Spleen (tissue), 11 donors: ENCODE measurements around the gene SEPTIN12. TPM values are rescaled to one million over a fixed set of nuclear protein-coding genes. Genes with fewer than 3 reads are reported as not detected.

Experiments used
- DNase-seq: peaks from one replicate; pipeline ENCODE4 v3.0.0-alpha.2; 2020
- H3K27ac ChIP-seq, 8 donors: fragments of 200-600 bp; sonication (generic) in 7 of 8; 1 replicate in 4 of 8; 2 replicates in 4 of 8; pipeline versions ENCODE4 v1.5.0 to v1.8.0; 2016 to 2021; ENCODE audit warnings: inconsistent platforms in 4 of 8, mild to moderate bottlenecking in 4 of 8, moderate library complexity in 1 of 8
- H3K27me3 ChIP-seq, 7 donors: fragments of 200-600 bp; sonication (generic) in 6 of 7; replicated peaks in 1 of 7; 1 replicate in 4 of 7; 2 replicates in 3 of 7; pipeline versions ENCODE4 v1.5.0 to v1.8.0; 2016 to 2021; ENCODE audit warnings: inconsistent platforms in 3 of 7, mild to moderate bottlenecking in 1 of 7
- H3K36me3 ChIP-seq, 6 donors: fragments of 200-600 bp; sonication (generic) in 5 of 6; 1 replicate in 4 of 6; 2 replicates in 2 of 6; pipeline versions ENCODE4 v1.5.0 to v1.8.0; 2016 to 2021; ENCODE audit warnings: inconsistent platforms in 2 of 6
- H3K4me1 ChIP-seq, 6 donors: fragments of 200-600 bp; sonication (generic) in 5 of 6; 1 replicate in 3 of 6; 2 replicates in 3 of 6; pipeline versions ENCODE4 v1.5.0 to v1.8.0; 2016 to 2021; ENCODE audit warnings: inconsistent platforms in 3 of 6
- H3K4me3 ChIP-seq, 8 donors: fragments of 200-600 bp; sonication (generic) in 7 of 8; 1 replicate in 4 of 8; 2 replicates in 4 of 8; pipeline versions ENCODE4 v1.5.0 to v1.8.0; 2016 to 2021; ENCODE audit warnings: inconsistent platforms in 4 of 8, mild to moderate bottlenecking in 4 of 8, moderate library complexity in 2 of 8
- H3K9me3 ChIP-seq, 8 donors: fragments of 200-600 bp; sonication (generic) in 7 of 8; 1 replicate in 4 of 8; 2 replicates in 4 of 8; pipeline versions ENCODE4 v1.5.0 to v1.8.0; 2016 to 2021; ENCODE audit warnings: inconsistent platforms in 4 of 8
- POLR2A ChIP-seq, 3 donors: fragments of 450-650 bp; IDR thresholded peaks; one replicate each; pipeline ENCODE4 v1.5.1; 2017; ENCODE audit warnings: antibody characterized with exemption in 3 of 3, mild to moderate bottlenecking in 1 of 3
- POLR2AphosphoS5 ChIP-seq, 3 donors: sonication (generic); formaldehyde crosslinking; IDR thresholded peaks; one replicate each; pipeline ENCODE4 v1.5.1; 2017; ENCODE audit warnings: antibody characterized with exemption in 3 of 3
- WGBS, 5 donors: extraction: QIAGEN DNeasy Blood & Tissue Kit in 3 of 5; methylation state at CpG; one replicate each; pipeline versions ENCODE4 v1.1.5 to v1.1.7; 2013 to 2018; 5-methylcytosine and 5-hydroxymethylcytosine counted together
- intact Hi-C: fragments of 100-400 bp; cut with DNase I; formaldehyde crosslinking; loops from one replicate; pipeline ENCODE4 v1.15.0; 2023; ENCODE audit warnings: low total_unique reads
- polyA plus RNA-seq, 3 donors: library from polyadenylated mRNA; stranded (reverse); fragments of 200-250 nt; gene quantifications; one replicate each; pipeline ENCODE4 v1.2.1, GENCODE V29; 2013
- total RNA-seq, 7 donors: library from RNA; depleted of rRNA in 3 of 7; stranded (reverse); fragments of >200 nt in 3 of 7; fragmentation: NEBNext Ultra II Directional in 4 of 7; extraction: Animal tissue kit (Norgen Biotek cat#: 25700) in 4 of 7; gene quantifications; one replicate each; pipeline versions ENCODE4 v1.1.0 to v1.2.1, GENCODE V29; 2016 to 2021
- TF ChIP-seq, protein P1 (sequence below), 11 experiments: fragments of 200-600 bp in 7 of 11; fragments of 450-650 bp in 4 of 11; sonication (generic) in 4 of 11; IDR thresholded peaks in 8 of 11; conservative IDR thresholded peaks in 3 of 11; 1 replicate in 7 of 11; 2 replicates in 4 of 11; pipeline versions ENCODE4 v1.4.0 to v1.8.0; 2016 to 2021; ENCODE audit warnings: antibody characterized with exemption in 11 of 11, inconsistent platforms in 4 of 11, mild to moderate bottlenecking in 1 of 11
- donor health status: healthy with polysubstance abuse.
- donor health status: DM: no; HTN: no; CAD: no; lungs with moderate emphysema.
- donor health status: DM: no; HTN: no; CAD: no.
- donor health status: Bipolar disorder and iron deficiency.
- donor health status: healthy.
- donor health status: DM: no; HTN: no; CAD: no.
- donor health status: DM: yes; HTN: yes; CAD: no.

Gene SEPTIN12
- total and polyA plus RNA-seq, 10 donors = 0.37 TPM; not detected in 9

DNA sequence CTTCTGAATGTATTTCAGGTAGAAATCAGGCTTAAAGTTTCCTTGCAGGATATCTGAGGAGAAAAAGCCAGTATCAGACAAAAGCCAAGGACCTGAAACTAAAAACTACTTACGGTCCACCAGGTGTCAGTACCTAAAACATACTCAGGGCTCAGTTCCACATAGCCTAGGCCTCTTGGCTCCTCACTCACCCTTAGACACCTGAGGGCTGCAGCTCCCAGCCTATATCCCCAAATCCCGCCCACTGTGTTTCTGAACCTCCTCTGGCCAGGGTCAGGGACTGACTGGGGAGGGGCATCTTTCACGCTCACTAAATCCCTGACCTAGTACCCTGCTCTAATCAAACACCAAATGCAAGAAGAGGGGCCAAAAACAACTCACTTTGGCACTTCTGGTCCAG is 23.1 kb upstream of the SEPTIN12 start:
- Histone ChIP-seq H3K4me1 (no peaks in the 10 kb centered on the region), H3K4me3 (no peak overlapping the region), H3K27me3 (no peaks in the 10 kb centered on the region), H3K36me3 (peaks cover 0 to 100% (median 96%) of the 10 kb centered on the region in 6 donors), H3K27ac (no peak overlapping the region), H3K9me3 (no peaks in the 10 kb centered on the region)
- TF ChIP-seq POLR2AphosphoS5 (IDR thresholded peaks at IDR 0.05) = no peak
- TF ChIP-seq, protein P1, sequence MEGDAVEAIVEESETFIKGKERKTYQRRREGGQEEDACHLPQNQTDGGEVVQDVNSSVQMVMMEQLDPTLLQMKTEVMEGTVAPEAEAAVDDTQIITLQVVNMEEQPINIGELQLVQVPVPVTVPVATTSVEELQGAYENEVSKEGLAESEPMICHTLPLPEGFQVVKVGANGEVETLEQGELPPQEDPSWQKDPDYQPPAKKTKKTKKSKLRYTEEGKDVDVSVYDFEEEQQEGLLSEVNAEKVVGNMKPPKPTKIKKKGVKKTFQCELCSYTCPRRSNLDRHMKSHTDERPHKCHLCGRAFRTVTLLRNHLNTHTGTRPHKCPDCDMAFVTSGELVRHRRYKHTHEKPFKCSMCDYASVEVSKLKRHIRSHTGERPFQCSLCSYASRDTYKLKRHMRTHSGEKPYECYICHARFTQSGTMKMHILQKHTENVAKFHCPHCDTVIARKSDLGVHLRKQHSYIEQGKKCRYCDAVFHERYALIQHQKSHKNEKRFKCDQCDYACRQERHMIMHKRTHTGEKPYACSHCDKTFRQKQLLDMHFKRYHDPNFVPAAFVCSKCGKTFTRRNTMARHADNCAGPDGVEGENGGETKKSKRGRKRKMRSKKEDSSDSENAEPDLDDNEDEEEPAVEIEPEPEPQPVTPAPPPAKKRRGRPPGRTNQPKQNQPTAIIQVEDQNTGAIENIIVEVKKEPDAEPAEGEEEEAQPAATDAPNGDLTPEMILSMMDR (IDR thresholded peaks at IDR 0.05 in 8 of 11, conservative IDR thresholded peaks at IDR 0.05 in 3 of 11) = no peak
- no peak for TF ChIP-seq POLR2A (IDR thresholded peaks at IDR 0.05)
- intact Hi-C loops = no loop called here
- 88 to 98% (median 96%) methylated on average over 3 of the region's 3 CpGs for WGBS, 5 donors
- DNase-seq = no peak

DNA sequence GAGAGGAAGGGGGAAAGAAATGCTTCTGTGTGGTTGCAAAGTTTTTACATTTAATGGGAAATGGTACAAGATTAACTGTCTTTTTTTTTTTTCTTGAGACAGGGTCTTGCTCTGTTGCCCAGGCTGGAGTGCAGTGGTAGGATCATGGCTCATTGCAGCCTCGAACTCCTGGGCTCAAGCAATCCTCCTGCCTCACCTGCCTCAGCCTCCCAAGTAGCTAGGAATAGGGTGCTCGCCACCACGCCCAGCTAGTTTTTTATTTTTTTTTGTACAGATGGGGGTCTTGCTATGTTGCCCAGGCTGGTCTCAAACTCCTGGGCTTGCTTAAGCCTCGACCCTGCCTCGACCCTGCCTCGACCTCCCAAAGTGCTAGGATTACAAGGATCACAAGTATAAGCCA is 18.1 kb upstream of the SEPTIN12 start:
- peaks cover 11 to 27% (median 17%) of the 10 kb centered on the region in 6 donors for H3K4me1 ChIP-seq
- 93 to 98% (median 95%) methylated on average over 6 of the region's 6 CpGs for WGBS, 5 donors
- H3K36me3 ChIP-seq = peaks cover 0 to 75% (median 69%) of the 10 kb centered on the region in 6 donors
- H3K27ac ChIP-seq = no peak overlapping the region
- intact Hi-C loops = no loop called here
- TF ChIP-seq POLR2A (IDR thresholded peaks at IDR 0.05) = no peak
- TF ChIP-seq, protein P1 (IDR thresholded peaks at IDR 0.05 in 8 of 11, conservative IDR thresholded peaks at IDR 0.05 in 3 of 11) = no peak
- TF ChIP-seq POLR2AphosphoS5 (IDR thresholded peaks at IDR 0.05) = no peak
- no peak overlapping the region for H3K4me3 ChIP-seq
- H3K9me3 ChIP-seq = no peaks in the 10 kb centered on the region
- no peaks in the 10 kb centered on the region for H3K27me3 ChIP-seq
- DNase-seq = no peak

DNA sequence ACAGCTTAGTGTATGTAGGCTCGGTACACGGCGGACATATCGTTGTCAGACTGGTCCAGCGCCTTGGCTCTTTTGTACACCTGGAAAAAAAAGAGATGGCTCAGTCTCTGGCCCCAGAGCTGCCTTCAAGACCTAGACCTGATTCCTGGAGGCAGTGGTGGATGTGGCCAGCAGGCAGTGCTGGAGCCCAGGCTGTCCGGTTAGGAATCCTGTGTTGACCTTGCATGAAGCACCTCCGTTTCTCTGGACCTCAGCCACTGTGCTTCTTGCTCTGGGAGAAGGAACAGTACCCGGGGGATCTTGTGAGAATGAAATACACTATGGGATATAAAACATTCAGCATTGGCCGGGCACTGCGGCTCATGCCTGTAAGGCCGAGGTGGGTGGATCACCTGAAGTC is 17.1 kb upstream of the SEPTIN12 start:
- intact Hi-C loops = no loop called here
- peak overlapping the region in 1 of 8 donors; percentile 92 for H3K27ac ChIP-seq
- H3K36me3 ChIP-seq = peaks cover 0 to 64% (median 59%) of the 10 kb centered on the region in 6 donors
- 85 to 95% (median 92%) methylated on average over 11 of the region's 11 CpGs for WGBS, 5 donors
- TF ChIP-seq POLR2A (IDR thresholded peaks at IDR 0.05) (no peak), POLR2AphosphoS5 (IDR thresholded peaks at IDR 0.05) (no peak)
- TF ChIP-seq, protein P1 (IDR thresholded peaks at IDR 0.05 in 8 of 11, conservative IDR thresholded peaks at IDR 0.05 in 3 of 11) = no peak
- H3K4me1 ChIP-seq = peaks cover 19 to 37% (median 28%) of the 10 kb centered on the region in 6 donors
- no peaks in the 10 kb centered on the region for H3K9me3 ChIP-seq
- no peak overlapping the region for H3K4me3 ChIP-seq
- H3K27me3 ChIP-seq = no peaks in the 10 kb centered on the region
- no peak for DNase-seq

DNA sequence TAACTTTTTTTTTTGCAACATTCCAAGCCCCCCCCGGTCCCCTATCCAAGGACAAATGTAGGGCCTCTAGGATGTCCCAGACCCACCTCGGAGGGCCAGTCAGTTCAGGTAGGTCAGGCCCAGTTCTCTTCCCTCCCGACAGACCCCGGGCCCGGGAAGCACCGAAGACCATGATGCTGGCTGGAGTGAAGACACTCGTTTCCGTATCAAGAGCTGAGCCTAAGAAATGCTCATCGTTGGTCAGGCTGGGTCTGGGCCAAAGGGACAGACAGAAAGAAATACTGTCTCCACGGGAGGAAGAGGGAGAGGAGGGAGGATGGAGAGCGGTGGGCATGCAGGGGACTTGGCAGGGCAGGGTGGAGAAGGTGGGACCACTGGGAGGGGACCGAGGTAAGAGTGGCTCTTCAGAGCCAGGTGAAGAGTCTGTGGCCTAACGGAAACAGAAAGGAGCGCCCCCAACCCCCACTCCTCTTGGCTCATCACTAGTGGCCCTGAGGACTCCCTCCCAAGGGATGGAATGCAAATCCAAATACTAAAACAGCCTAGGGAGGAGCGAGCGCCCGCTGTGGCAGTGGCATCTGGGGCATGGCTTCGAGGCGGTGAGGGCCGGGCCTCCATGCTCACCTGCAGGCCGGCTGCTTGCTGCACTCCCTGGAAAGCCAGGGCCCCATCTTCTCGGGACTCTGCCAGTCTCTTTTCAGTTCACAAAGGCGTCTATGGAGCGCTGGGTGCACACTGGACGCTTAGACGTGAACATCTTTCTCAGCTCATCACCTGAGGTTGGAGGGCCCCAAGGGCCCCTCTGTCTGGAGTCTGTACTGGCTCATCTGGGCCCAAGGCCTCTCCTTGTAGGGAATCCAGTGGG is 16.0 kb upstream of the SEPTIN12 start:
- H3K27ac ChIP-seq = peak overlapping the region in 4 of 8 donors; percentile 91 to 95 (median 92)
- peak in 1 of 3 donors; percentile 52 for TF ChIP-seq POLR2AphosphoS5 (IDR thresholded peaks at IDR 0.05)
- TF ChIP-seq, protein P1 (IDR thresholded peaks at IDR 0.05 in 8 of 11, conservative IDR thresholded peaks at IDR 0.05 in 3 of 11) = no peak
- no peaks in the 10 kb centered on the region for H3K27me3 ChIP-seq
- H3K4me3 ChIP-seq = no peak overlapping the region
- intact Hi-C loops = loop anchor here (5.0 kb wide), 1 partner anchor 37 kb away; the partner anchor contains the start of gene ZNF500
- 85 to 90% (median 88%) methylated on average over 26 of the region's 26 CpGs for WGBS, 5 donors
- peaks cover 19 to 42% (median 33%) of the 10 kb centered on the region in 6 donors for H3K4me1 ChIP-seq
- no peak for DNase-seq
- H3K36me3 ChIP-seq = peaks cover 0 to 64% (median 49%) of the 10 kb centered on the region in 6 donors
- H3K9me3 ChIP-seq = no peaks in the 10 kb centered on the region
